Stomach (tissue), 4 donors: ENCODE measurements around the gene ABCA1.

Source experiments
- POLR2A ChIP-seq, 4 donors: fragments of 450-650 bp; IDR thresholded peaks; one replicate each; pipeline ENCODE4 v1.6.1; 2016; ENCODE audit warnings: antibody characterized with exemption in 4 of 4, control low read depth in 2 of 4, mild to moderate bottlenecking in 1 of 4, moderate library complexity in 1 of 4
- POLR2AphosphoS5 ChIP-seq, 3 donors: sonication (generic); formaldehyde crosslinking; IDR thresholded peaks; one replicate each; pipeline ENCODE4 v1.6.1; 2016; ENCODE audit warnings: antibody characterized with exemption in 3 of 3
- TF ChIP-seq, protein P1 (sequence below), 7 experiments: fragments of 450-650 bp in 4 of 7; fragments of 200-600 bp in 3 of 7; sonication (generic) in 3 of 7; IDR thresholded peaks; one replicate each; pipeline ENCODE4 v1.5.1; 2016 to 2019; ENCODE audit warnings: antibody characterized with exemption in 7 of 7, control low read depth in 2 of 7, mild to moderate bottlenecking in 1 of 7

DNA sequence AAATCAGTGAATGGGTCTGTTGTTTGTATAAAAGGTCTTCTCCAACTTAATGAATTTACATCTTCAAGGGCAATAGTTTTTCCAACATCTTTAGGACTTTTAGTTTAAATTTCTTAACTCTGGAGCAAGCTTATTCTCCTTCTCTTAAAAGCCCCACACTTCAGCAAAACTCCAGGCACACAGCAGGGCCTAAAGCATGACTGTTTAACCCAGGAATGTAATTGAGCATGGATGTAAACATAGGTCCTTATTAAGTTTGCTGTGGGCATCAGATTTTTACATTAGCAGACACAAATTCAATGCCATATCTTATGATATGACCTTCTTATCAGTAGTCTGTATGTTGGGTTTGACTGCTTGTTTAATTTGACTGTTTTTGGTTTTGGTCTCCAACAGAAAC lies 78.9 kb downstream of the ABCA1 start:
- TF ChIP-seq, protein P1, sequence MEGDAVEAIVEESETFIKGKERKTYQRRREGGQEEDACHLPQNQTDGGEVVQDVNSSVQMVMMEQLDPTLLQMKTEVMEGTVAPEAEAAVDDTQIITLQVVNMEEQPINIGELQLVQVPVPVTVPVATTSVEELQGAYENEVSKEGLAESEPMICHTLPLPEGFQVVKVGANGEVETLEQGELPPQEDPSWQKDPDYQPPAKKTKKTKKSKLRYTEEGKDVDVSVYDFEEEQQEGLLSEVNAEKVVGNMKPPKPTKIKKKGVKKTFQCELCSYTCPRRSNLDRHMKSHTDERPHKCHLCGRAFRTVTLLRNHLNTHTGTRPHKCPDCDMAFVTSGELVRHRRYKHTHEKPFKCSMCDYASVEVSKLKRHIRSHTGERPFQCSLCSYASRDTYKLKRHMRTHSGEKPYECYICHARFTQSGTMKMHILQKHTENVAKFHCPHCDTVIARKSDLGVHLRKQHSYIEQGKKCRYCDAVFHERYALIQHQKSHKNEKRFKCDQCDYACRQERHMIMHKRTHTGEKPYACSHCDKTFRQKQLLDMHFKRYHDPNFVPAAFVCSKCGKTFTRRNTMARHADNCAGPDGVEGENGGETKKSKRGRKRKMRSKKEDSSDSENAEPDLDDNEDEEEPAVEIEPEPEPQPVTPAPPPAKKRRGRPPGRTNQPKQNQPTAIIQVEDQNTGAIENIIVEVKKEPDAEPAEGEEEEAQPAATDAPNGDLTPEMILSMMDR (IDR thresholded peaks at IDR 0.05): no peak
- no peak for TF ChIP-seq POLR2A (IDR thresholded peaks at IDR 0.05)
- no peak for TF ChIP-seq POLR2AphosphoS5 (IDR thresholded peaks at IDR 0.05)
